IMR-90 (cell line): Measurements from ENCODE around the gene DNAJC6. TPM values are rescaled to one million over a fixed set of nuclear protein-coding genes. Genes with fewer than 3 reads are reported as not detected.

Source experiments
- ATAC-seq: fragments of 200-7000 bp; cut with Tn5 transposase; 2 replicates; pipeline ENCODE4 v1.9.1; 2020; ENCODE audit warnings: low read depth, mild to moderate bottlenecking, moderate library complexity
- BruUV-seq: library from RNA; stranded (reverse); fragments of 400-500 nt; replicated peaks from 2 replicates; lab custom pipeline; 2021; lab: Mats Ljungman, UMichigan
- CTCF ChIA-PET: fragments of 300-600 bp; formaldehyde crosslinking; extraction: SDS; loops from one replicate; lab custom pipeline; 2021; ENCODE audit warnings: antibody characterized with exemption; lab: Yijun Ruan, JAX
- POLR2A ChIA-PET: fragments of 300-600 bp; sonication (Branson Sonifier 250); formaldehyde crosslinking; loops from one replicate; lab custom pipeline; 2022; ENCODE audit warnings: antibody characterized with exemption; ENCODE audit not compliant: unreplicated experiment; lab: Charles Lee
- DNase-seq: peaks from one replicate; pipeline ENCODE4 v3.0.0; 2013
- H2AFZ ChIP-seq: replicated peaks from 2 replicates; pipeline ENCODE3; 2013; ENCODE audit warnings: low read length, mild to moderate bottlenecking; ENCODE audit not compliant: poor library complexity
- H2AK5ac ChIP-seq: 2 replicates; pipeline ENCODE4 v1.6.1; 2013; ENCODE audit warnings: low read depth, low read length, inconsistent platforms
- H2AK9ac ChIP-seq: replicated peaks from 2 replicates; pipeline ENCODE3; 2013; ENCODE audit warnings: mild to moderate bottlenecking, low read depth, low read length, moderate library complexity; ENCODE audit not compliant: poor library complexity
- H2BK120ac ChIP-seq: 2 replicates; pipeline ENCODE4 v1.6.1; 2013; ENCODE audit warnings: low read depth, low read length, inconsistent platforms
- H2BK15ac ChIP-seq: 3 replicates; pipeline ENCODE4 v1.6.1; 2013; ENCODE audit warnings: low read depth, low read length, inconsistent platforms
- H2BK20ac ChIP-seq: 2 replicates; pipeline ENCODE4 v1.6.1; 2013; ENCODE audit warnings: low read depth, mild to moderate bottlenecking, inconsistent platforms, low read length, moderate library complexity
- H2BK5ac ChIP-seq: 2 replicates; pipeline ENCODE4 v1.6.1; 2013; ENCODE audit warnings: mild to moderate bottlenecking, low read depth, low read length, inconsistent platforms; ENCODE audit not compliant: poor library complexity, severe bottlenecking
- H3K14ac ChIP-seq: replicated peaks from 2 replicates; pipeline ENCODE4 v1.6.1; 2013; ENCODE audit warnings: low read depth, low read length, inconsistent platforms
- H3K18ac ChIP-seq: 2 replicates; pipeline ENCODE4 v1.6.1; 2013; ENCODE audit warnings: low read depth, low read length, control low read depth
- H3K23ac ChIP-seq: 2 replicates; pipeline ENCODE4 v1.6.1; 2013; ENCODE audit warnings: low read depth, low read length, inconsistent platforms
- H3K27ac ChIP-seq: 2 replicates; pipeline ENCODE4 v1.5.1; 2013; ENCODE audit warnings: mild to moderate bottlenecking, control low read depth, low read length; ENCODE audit not compliant: insufficient read depth
- H3K27me3 ChIP-seq: 2 replicates; pipeline ENCODE4 v1.6.1; 2013; ENCODE audit warnings: low read length; ENCODE audit not compliant: control insufficient read depth, insufficient read depth
- H3K36me3 ChIP-seq: 2 replicates; pipeline ENCODE4 v1.6.1; 2013; ENCODE audit warnings: low read length, mixed read lengths; ENCODE audit not compliant: control insufficient read depth, insufficient read depth
- H3K4ac ChIP-seq: 2 replicates; pipeline ENCODE4 v1.6.1; 2013; ENCODE audit warnings: low read depth, low read length, inconsistent platforms
- H3K4me1 ChIP-seq: 2 replicates; pipeline ENCODE4 v1.6.1; 2013; ENCODE audit warnings: low read length, mixed read lengths; ENCODE audit not compliant: control insufficient read depth, insufficient read depth
- H3K4me2 ChIP-seq: 2 replicates; pipeline ENCODE4 v1.6.1; 2013; ENCODE audit warnings: low read depth, mild to moderate bottlenecking, control low read depth, low read length, moderate library complexity
- H3K4me3 ChIP-seq: 2 replicates; pipeline ENCODE4 v1.5.1; 2013; ENCODE audit warnings: low read depth, mild to moderate bottlenecking, control low read depth, low read length, moderate library complexity; ENCODE audit not compliant: insufficient read depth
- H3K56ac ChIP-seq: 2 replicates; pipeline ENCODE4 v1.6.1; 2013; ENCODE audit warnings: low read length, inconsistent platforms; ENCODE audit not compliant: insufficient read depth; ENCODE audit errors: extremely low read depth
- H3K79me1 ChIP-seq, 2 experiments: 2 replicates each; pipeline ENCODE4 v1.6.1; 2013; ENCODE audit warnings: low read length in 2 of 2, inconsistent platforms in 1 of 2, low read depth in 1 of 2
- H3K9ac ChIP-seq: 2 replicates; pipeline ENCODE4 v1.6.1; 2013; ENCODE audit warnings: low read depth, low read length, control low read depth
- H3K9me1 ChIP-seq: 2 replicates; pipeline ENCODE4 v1.6.1; 2013; ENCODE audit warnings: low read length, inconsistent platforms; ENCODE audit not compliant: insufficient read depth
- H3K9me3 ChIP-seq: 2 replicates; pipeline ENCODE4 v1.6.1; 2013; ENCODE audit warnings: low read length; ENCODE audit not compliant: control insufficient read depth, insufficient read depth
- H4K20me1 ChIP-seq: 2 replicates; pipeline ENCODE4 v1.6.1; 2013; ENCODE audit warnings: low read length, inconsistent platforms; ENCODE audit not compliant: insufficient read depth
- H4K5ac ChIP-seq: 2 replicates; pipeline ENCODE4 v1.6.1; 2013; ENCODE audit warnings: mild to moderate bottlenecking, low read depth, low read length, control low read depth
- H4K8ac ChIP-seq, 2 experiments: 2 replicates each; pipeline ENCODE4 v1.6.1; 2013; ENCODE audit warnings: low read depth in 2 of 2, low read length in 2 of 2, control low read depth in 1 of 2, inconsistent platforms in 1 of 2
- H4K91ac ChIP-seq: 2 replicates; pipeline ENCODE4 v1.6.1; 2013; ENCODE audit warnings: low read depth, low read length, inconsistent platforms; ENCODE audit not compliant: insufficient read depth
- CEBPB ChIP-seq: IDR thresholded peaks from 2 replicates; pipeline ENCODE4 v1.6.1; 2012; ENCODE audit warnings: low read depth, low read length, improper control_type of control experiment
- FOS ChIP-seq: fragments of 150-350 bp; IDR thresholded peaks from 2 replicates; pipeline ENCODE4 v1.6.1; 2016; ENCODE audit warnings: low read depth, low read length
- MAFK ChIP-seq: IDR thresholded peaks from 2 replicates; pipeline ENCODE4 v1.6.1; 2012; ENCODE audit warnings: low read depth, low read length, improper control_type of control experiment
- MAZ ChIP-seq: IDR thresholded peaks from 2 replicates; pipeline ENCODE4 v1.6.1; 2012; ENCODE audit warnings: low read depth, mild to moderate bottlenecking, low read length, improper control_type of control experiment, moderate library complexity, borderline replicate concordance
- MXI1 ChIP-seq: IDR thresholded peaks from 2 replicates; pipeline ENCODE4 v1.6.1; 2012; ENCODE audit warnings: low read depth, mild to moderate bottlenecking, low read length, moderate library complexity, borderline replicate concordance
- NFE2L2 ChIP-seq: fragments of 150-350 bp; IDR thresholded peaks from 2 replicates; pipeline ENCODE4 v1.6.1; 2016; ENCODE audit warnings: low read depth, mild to moderate bottlenecking, low read length
- POLR2A ChIP-seq: IDR thresholded peaks from 2 replicates; pipeline ENCODE4 v1.6.1; 2012; ENCODE audit warnings: mild to moderate bottlenecking, low read depth, low read length
- RAD21 ChIP-seq: IDR thresholded peaks from 2 replicates; pipeline ENCODE4 v1.6.1; 2012; ENCODE audit warnings: low read length, improper control_type of control experiment
- RCOR1 ChIP-seq: IDR thresholded peaks from 2 replicates; pipeline ENCODE4 v1.6.1; 2012; ENCODE audit warnings: mild to moderate bottlenecking, low read length, improper control_type of control experiment; ENCODE audit not compliant: insufficient replicate concordance
- RFX5 ChIP-seq: IDR thresholded peaks from 2 replicates; pipeline ENCODE4 v1.8.0; 2012; ENCODE audit warnings: low read depth, mild to moderate bottlenecking, low read length, moderate library complexity
- WGBS, 2 experiments: methylation state at CpG; one replicate each; pipeline versions ENCODE4 v1.1.5 to v1.1.7; 2013; ENCODE audit warnings: missing lambda C conversion rate in 2 of 2; ENCODE audit not compliant: insufficient read length in 1 of 2; ENCODE audit errors: extremely low coverage in 2 of 2; 5-methylcytosine and 5-hydroxymethylcytosine counted together
- dilution Hi-C: fragments of 300-500 bp; cut with HindIII; formaldehyde crosslinking; loops from one replicate; pipeline ENCODE4 v1.14.3; 2018; ENCODE audit warnings: low sequenced_read_pairs; ENCODE audit not compliant: unreplicated experiment
- in situ Hi-C: fragments of 300-500 bp; cut with MboI; formaldehyde crosslinking; loops from 3 replicates; pipeline ENCODE4 v1.14.3; 2019; ENCODE audit warnings: low sequenced_read_pairs, inconsistent platforms, mixed read lengths
- intact Hi-C: fragments of 100-400 bp; cut with micrococcal nuclease; formaldehyde crosslinking; loops from 2 replicates; pipeline ENCODE4 v1.10.0; 2022
- polyA plus RNA-seq, 3 experiments: library from polyadenylated mRNA; depleted of rRNA; stranded (reverse); fragments of >200 nt; gene quantifications; 2 replicates each; pipeline ENCODE4 v1.2.3, GENCODE V29; 2012; ENCODE audit warnings: low replicate concordance in 1 of 3
- total RNA-seq: library from RNA; depleted of rRNA; stranded (reverse); fragments of >200 nt; gene quantifications from 2 replicates; pipeline ENCODE4 v1.2.3, GENCODE V29; 2012
- TF ChIP-seq, protein P1 (sequence below): fragments of 150-350 bp; IDR thresholded peaks from 2 replicates; pipeline ENCODE4 v1.6.1; 2016; ENCODE audit warnings: low read depth, mild to moderate bottlenecking, low read length, moderate library complexity, borderline replicate concordance
- TF ChIP-seq, protein P2 (sequence below): conservative IDR thresholded peaks from 2 replicates; pipeline ENCODE4 v1.5.1; 2012; ENCODE audit warnings: mild to moderate bottlenecking, low read depth, low read length, improper control_type of control experiment
- TF ChIP-seq, protein P3 (sequence below): fragments of 150-350 bp; IDR thresholded peaks from 2 replicates; pipeline ENCODE4 v1.6.1; 2017; ENCODE audit warnings: mild to moderate bottlenecking, antibody characterized with exemption, low read length, low read depth

The DNAJC6 gene
- total and polyA plus RNA-seq, 2 of the 4 experiments (the other 2 are of a cell fraction) = 0.05 to 0.18 TPM

DNA sequence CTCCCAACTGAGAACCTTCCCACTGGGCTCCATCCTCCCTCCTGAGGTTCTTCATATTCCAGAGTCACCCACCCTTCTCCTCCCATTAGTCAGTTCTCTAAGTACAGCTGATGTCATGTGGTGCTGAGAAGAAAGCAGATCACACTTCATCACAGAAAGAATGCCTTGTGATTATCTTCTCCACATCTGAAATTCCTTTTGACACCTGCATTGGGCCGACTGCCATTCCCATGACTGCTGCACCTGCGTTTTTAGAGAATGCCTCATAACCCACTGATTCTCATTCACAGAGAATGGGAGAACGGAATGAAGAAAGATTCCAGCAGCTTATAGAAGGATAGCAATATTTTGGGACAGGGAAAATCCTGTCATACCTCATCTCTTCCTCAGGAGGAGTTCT is 125.4 kb downstream of the DNAJC6 start:
- in situ Hi-C loops (loop anchor here (5.0 kb wide), 1 partner anchor 253 kb away; no protein-coding TSS in a partner anchor), intact Hi-C loops (loop anchor here (5.0 kb wide), 4 partner anchors 188 to 1013 kb away; no protein-coding TSS in a partner anchor), dilution Hi-C loops (no loop called here)
- no peaks in the 10 kb centered on the region; the same call in 1 of the 2 replicates for H4K20me1 ChIP-seq
- H4K5ac ChIP-seq = no peak overlapping the region
- no peak overlapping the region for H4K8ac ChIP-seq
- no peak overlapping the region for H4K91ac ChIP-seq
- no peak overlapping the region for H2AFZ ChIP-seq
- no peak overlapping the region for H2AK9ac ChIP-seq
- no peak overlapping the region for H3K14ac ChIP-seq
- TF ChIP-seq CEBPB (no peak), MAFK (no peak), RCOR1 (no peak), MAZ (no peak), RAD21 (no peak), MXI1 (no peak), FOS (no peak), RFX5 (no peak), NFE2L2 (no peak), POLR2A (no peak)
- TF ChIP-seq, protein P1, sequence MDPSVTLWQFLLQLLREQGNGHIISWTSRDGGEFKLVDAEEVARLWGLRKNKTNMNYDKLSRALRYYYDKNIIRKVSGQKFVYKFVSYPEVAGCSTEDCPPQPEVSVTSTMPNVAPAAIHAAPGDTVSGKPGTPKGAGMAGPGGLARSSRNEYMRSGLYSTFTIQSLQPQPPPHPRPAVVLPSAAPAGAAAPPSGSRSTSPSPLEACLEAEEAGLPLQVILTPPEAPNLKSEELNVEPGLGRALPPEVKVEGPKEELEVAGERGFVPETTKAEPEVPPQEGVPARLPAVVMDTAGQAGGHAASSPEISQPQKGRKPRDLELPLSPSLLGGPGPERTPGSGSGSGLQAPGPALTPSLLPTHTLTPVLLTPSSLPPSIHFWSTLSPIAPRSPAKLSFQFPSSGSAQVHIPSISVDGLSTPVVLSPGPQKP = no peak
- TF ChIP-seq, protein P2, sequence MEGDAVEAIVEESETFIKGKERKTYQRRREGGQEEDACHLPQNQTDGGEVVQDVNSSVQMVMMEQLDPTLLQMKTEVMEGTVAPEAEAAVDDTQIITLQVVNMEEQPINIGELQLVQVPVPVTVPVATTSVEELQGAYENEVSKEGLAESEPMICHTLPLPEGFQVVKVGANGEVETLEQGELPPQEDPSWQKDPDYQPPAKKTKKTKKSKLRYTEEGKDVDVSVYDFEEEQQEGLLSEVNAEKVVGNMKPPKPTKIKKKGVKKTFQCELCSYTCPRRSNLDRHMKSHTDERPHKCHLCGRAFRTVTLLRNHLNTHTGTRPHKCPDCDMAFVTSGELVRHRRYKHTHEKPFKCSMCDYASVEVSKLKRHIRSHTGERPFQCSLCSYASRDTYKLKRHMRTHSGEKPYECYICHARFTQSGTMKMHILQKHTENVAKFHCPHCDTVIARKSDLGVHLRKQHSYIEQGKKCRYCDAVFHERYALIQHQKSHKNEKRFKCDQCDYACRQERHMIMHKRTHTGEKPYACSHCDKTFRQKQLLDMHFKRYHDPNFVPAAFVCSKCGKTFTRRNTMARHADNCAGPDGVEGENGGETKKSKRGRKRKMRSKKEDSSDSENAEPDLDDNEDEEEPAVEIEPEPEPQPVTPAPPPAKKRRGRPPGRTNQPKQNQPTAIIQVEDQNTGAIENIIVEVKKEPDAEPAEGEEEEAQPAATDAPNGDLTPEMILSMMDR = no peak
- TF ChIP-seq, protein P3, sequence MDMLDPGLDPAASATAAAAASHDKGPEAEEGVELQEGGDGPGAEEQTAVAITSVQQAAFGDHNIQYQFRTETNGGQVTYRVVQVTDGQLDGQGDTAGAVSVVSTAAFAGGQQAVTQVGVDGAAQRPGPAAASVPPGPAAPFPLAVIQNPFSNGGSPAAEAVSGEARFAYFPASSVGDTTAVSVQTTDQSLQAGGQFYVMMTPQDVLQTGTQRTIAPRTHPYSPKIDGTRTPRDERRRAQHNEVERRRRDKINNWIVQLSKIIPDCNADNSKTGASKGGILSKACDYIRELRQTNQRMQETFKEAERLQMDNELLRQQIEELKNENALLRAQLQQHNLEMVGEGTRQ = no peak
- no peak overlapping the region for H2AK5ac ChIP-seq
- ChIA-PET POLR2A (no interaction called here), CTCF (no interaction called here)
- H2BK5ac ChIP-seq = no peak overlapping the region
- no peak overlapping the region for H3K18ac ChIP-seq
- H3K56ac ChIP-seq = no peak overlapping the region
- DNase-seq (no peak), ATAC-seq (no peak)
- H3K23ac ChIP-seq = no peak overlapping the region; the same call in 1 of the 2 replicates
- H3K36me3 ChIP-seq = peaks cover 17% of the 10 kb centered on the region
- no peaks in the 10 kb centered on the region for H3K9me1 ChIP-seq
- BruUV-seq = no TSS peak
- no peak overlapping the region for H3K27ac ChIP-seq
- no peak overlapping the region for H3K4me3 ChIP-seq
- H3K4me2 ChIP-seq = no peak overlapping the region
- H2BK20ac ChIP-seq = no peak overlapping the region
- no peak overlapping the region for H2BK120ac ChIP-seq
- no CpG with 5 or more reads among the region's 3 CpGs for WGBS, 2 experiments
- peaks cover 13 to 26% of the 10 kb centered on the region in 2 experiments for H3K79me1 ChIP-seq
- H3K4me1 ChIP-seq = peaks cover 2% of the 10 kb centered on the region; the same call in 1 of the 2 replicates
- no peaks in the 10 kb centered on the region for H3K9me3 ChIP-seq
- H3K27me3 ChIP-seq = no peaks in the 10 kb centered on the region
- H3K4ac ChIP-seq = no peak overlapping the region
- H3K9ac ChIP-seq = no peak overlapping the region
- H2BK15ac ChIP-seq = no peak overlapping the region
